ENCODE results near the gene CD55.

The CD55 gene

GRCh38 chr1:207365063-207365462 is 43.6 kb downstream of the CD55 start:
- H3K4me3 ChIP-seq (ENCODE audit: low read depth, low read length) = no peak overlapping the region
- no peak for TF ChIP-seq CTCF (IDR thresholded peaks at IDR 0.05; ENCODE audit: borderline replicate concordance, insufficient read depth, low read depth, low read length)

- no peak for TF ChIP-seq CTCF (IDR thresholded peaks at IDR 0.05; ENCODE audit: borderline replicate concordance, insufficient read depth, low read depth, low read length)
- no peak overlapping the region for H3K4me3 ChIP-seq (ENCODE audit: low read depth, low read length)
Measured at GRCh38 chr1:207366022-207366421, 44.5 kb downstream of the CD55 start.

- H3K4me3 ChIP-seq (ENCODE audit: low read depth, low read length) = no peak overlapping the region
- TF ChIP-seq CTCF (IDR thresholded peaks at IDR 0.05; ENCODE audit: borderline replicate concordance, insufficient read depth, low read depth, low read length) = no peak
Measured at GRCh38 chr1:207388721-207389120, 67.2 kb downstream of the CD55 start.

- H3K4me3 ChIP-seq (ENCODE audit: low read depth, low read length) = no peak overlapping the region
- TF ChIP-seq CTCF (IDR thresholded peaks at IDR 0.05; ENCODE audit: borderline replicate concordance, insufficient read depth, low read depth, low read length) = no peak
Measured at GRCh38 chr1:207389728-207390464, 68.4 kb downstream of the CD55 start.

DNA sequence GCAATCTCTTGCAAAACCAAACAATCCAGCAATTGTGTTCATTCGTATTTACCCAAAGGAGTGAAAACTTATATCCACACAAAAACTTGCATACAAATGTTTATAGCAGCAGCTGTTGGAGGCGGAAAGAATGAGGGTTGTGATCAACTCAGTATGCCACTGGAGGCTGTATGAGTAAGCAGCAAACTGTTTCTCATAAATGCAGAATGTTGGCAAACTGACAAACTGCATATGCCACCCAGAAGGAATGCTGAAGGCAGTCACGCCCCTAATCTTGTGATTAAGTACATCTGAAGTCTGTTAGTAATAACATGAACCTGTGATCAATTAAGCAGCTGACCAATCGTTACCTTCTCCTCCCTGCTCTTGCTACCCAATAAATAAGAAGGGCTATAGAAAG is 72.1 kb downstream of the CD55 start:
- H3K4me3 ChIP-seq (ENCODE audit: low read depth, low read length) = no peak overlapping the region
- TF ChIP-seq CTCF (IDR thresholded peaks at IDR 0.05; ENCODE audit: borderline replicate concordance, insufficient read depth, low read depth, low read length) = no peak

DNA sequence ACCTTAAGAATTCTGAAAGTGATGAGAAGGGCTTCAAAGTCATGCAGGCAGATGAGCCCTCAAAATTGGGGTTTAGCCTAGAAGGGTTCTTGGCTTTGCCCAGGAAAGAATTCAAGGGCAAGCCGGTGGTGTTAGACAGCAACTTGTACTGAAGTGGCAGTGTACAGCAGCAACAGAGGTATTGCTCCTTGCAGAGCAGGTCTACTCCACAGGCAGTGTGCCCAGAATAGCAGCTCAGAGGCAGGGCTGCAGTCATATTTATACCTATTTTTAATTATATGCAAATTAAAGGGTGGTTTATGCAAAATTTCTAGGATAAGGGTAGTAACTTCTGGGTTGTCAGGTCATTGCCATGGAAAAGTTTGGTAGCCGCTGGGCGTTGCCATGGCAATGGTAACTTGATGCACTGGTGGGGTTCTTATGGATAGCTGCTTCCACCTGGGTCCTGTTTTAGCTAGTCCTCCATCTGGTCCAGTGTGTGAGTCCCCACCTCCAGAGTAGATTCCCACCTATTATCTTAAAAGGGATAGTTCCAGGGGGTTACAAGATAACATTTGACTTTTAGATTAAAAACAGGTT is 74.8 kb downstream of the CD55 start:
- H3K4me3 ChIP-seq (ENCODE audit: low read depth, low read length) = no peak overlapping the region
- TF ChIP-seq CTCF (IDR thresholded peaks at IDR 0.05; ENCODE audit: borderline replicate concordance, insufficient read depth, low read depth, low read length) = no peak

- no peak for TF ChIP-seq CTCF (IDR thresholded peaks at IDR 0.05; ENCODE audit: borderline replicate concordance, insufficient read depth, low read depth, low read length)
- H3K4me3 ChIP-seq (ENCODE audit: low read depth, low read length) = no peak overlapping the region
Measured at GRCh38 chr1:207397525-207397926, 76.0 kb downstream of the CD55 start.

Measured in GM12875 (cell line).